Measurements from ENCODE around the gene TSPAN6.

DNA sequence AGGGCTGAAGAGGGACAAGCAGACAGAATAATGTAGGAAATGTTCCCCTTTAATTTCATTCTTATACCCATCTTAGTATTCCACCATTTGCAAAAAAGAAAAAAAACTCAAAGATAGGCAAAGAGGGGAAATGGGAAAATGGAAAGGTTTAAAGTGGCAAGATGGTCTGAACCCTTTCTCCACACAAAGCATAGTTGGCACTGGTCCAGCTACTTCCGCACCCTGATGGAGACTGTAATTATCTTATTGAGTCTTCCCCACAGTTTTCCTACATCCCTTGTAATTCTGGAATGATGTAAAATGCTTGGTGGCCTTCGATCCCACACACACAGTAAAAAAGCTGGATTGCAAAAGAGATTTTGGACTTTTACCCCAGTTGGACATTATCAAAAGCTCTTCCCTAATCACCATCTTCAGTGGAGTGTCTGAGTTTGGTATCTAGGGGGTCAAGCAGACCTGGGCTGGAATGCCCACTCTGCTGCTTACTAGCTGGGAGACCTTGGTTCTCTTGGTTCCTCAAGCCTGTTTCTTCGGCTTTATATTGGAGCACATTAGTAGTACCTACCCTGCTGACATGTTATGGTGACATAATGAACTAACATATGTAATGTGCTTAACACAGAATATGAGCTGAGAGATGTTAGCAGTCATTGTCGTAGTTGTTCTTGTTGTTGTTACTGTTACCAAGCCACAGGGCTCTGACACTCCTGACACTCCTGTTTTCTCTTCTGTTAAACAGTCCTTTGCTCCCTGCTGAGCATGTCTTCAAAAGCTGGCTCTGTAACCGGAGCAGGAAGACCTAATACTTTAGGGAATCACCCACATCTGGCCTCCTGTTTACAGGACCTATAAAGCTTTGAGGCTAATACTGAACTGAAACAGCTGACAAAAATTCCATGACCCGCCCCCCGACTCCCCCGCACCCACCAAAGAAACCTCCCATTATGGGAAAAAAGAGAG is 12.1 kb upstream of the TSPAN6 start:
- TF ChIP-seq, protein P1, sequence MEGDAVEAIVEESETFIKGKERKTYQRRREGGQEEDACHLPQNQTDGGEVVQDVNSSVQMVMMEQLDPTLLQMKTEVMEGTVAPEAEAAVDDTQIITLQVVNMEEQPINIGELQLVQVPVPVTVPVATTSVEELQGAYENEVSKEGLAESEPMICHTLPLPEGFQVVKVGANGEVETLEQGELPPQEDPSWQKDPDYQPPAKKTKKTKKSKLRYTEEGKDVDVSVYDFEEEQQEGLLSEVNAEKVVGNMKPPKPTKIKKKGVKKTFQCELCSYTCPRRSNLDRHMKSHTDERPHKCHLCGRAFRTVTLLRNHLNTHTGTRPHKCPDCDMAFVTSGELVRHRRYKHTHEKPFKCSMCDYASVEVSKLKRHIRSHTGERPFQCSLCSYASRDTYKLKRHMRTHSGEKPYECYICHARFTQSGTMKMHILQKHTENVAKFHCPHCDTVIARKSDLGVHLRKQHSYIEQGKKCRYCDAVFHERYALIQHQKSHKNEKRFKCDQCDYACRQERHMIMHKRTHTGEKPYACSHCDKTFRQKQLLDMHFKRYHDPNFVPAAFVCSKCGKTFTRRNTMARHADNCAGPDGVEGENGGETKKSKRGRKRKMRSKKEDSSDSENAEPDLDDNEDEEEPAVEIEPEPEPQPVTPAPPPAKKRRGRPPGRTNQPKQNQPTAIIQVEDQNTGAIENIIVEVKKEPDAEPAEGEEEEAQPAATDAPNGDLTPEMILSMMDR (IDR thresholded peaks at IDR 0.05 in 8 of 11, conservative IDR thresholded peaks at IDR 0.05 in 3 of 11) = no peak
- TF ChIP-seq POLR2A (IDR thresholded peaks at IDR 0.05) = no peak
